ENCODE results near the gene TM2D3.

TM2D3 gene

GRCh38 chr15:101619615-101619865, 32.6 kb downstream of the TM2D3 start:
- Histone ChIP-seq H3K27me3 (ENCODE audit: insufficient read depth, poor library complexity, severe bottlenecking) (no peaks in the 10 kb centered on the region), H3K4me3 (replicated peaks; ENCODE audit: insufficient read depth, low read length) (no peak overlapping the region), H3K27ac (replicated peaks) (no peak overlapping the region)
- no peak for DNase-seq (ENCODE audit: low read depth in 1 of 2, low spot score in 1 of 2)
- TF ChIP-seq POLR2AphosphoS5 (IDR thresholded peaks at IDR 0.05; ENCODE audit: low read depth) (no peak), CTCF (IDR thresholded peaks at IDR 0.05; ENCODE audit: insufficient read depth, low read length) (no peak), GABPA (IDR thresholded peaks at IDR 0.05; ENCODE audit: low read depth) (no peak), REST (IDR thresholded peaks at IDR 0.05; ENCODE audit: insufficient replicate concordance, low read depth) (no peak), SPI1 (IDR thresholded peaks at IDR 0.05; ENCODE audit: borderline replicate concordance, low read depth) (no peak)

- DNase-seq (ENCODE audit: low read depth in 1 of 2, low spot score in 1 of 2): no peak
- H3K27ac ChIP-seq (replicated peaks): no peak overlapping the region
- no peak overlapping the region for H3K4me3 ChIP-seq (replicated peaks; ENCODE audit: insufficient read depth, low read length)
- H3K27me3 ChIP-seq (ENCODE audit: insufficient read depth, poor library complexity, severe bottlenecking): no peaks in the 10 kb centered on the region
- TF ChIP-seq CTCF (IDR thresholded peaks at IDR 0.05; ENCODE audit: insufficient read depth, low read length) (no peak), POLR2AphosphoS5 (IDR thresholded peaks at IDR 0.05; ENCODE audit: low read depth) (no peak)
Observed at GRCh38 chr15:101618851-101619614, 33.1 kb downstream of the TM2D3 start.

GRCh38 chr15:101618076-101618475, 34.1 kb downstream of the TM2D3 start:
- Histone ChIP-seq H3K27ac (replicated peaks) (no peak overlapping the region), H3K4me3 (replicated peaks; ENCODE audit: insufficient read depth, low read length) (no peak overlapping the region), H3K27me3 (ENCODE audit: insufficient read depth, poor library complexity, severe bottlenecking) (no peaks in the 10 kb centered on the region)
- no peak for DNase-seq (ENCODE audit: low read depth in 1 of 2, low spot score in 1 of 2)
- TF ChIP-seq POLR2AphosphoS5 (IDR thresholded peaks at IDR 0.05; ENCODE audit: low read depth) (no peak), SPI1 (IDR thresholded peaks at IDR 0.05; ENCODE audit: borderline replicate concordance, low read depth) (no peak)

- H3K27ac ChIP-seq (replicated peaks): no peak overlapping the region
- TF ChIP-seq REST (IDR thresholded peaks at IDR 0.05; ENCODE audit: insufficient replicate concordance, low read depth) (no peak), GABPA (IDR thresholded peaks at IDR 0.05; ENCODE audit: low read depth) (no peak), SPI1 (IDR thresholded peaks at IDR 0.05; ENCODE audit: borderline replicate concordance, low read depth) (no peak), POLR2AphosphoS5 (IDR thresholded peaks at IDR 0.05; ENCODE audit: low read depth) (no peak), CTCF (IDR thresholded peaks at IDR 0.05; ENCODE audit: insufficient read depth, low read length) (no peak)
- H3K4me3 ChIP-seq (replicated peaks; ENCODE audit: insufficient read depth, low read length): no peak overlapping the region
- DNase-seq (ENCODE audit: low read depth in 1 of 2, low spot score in 1 of 2): no peak
- no peaks in the 10 kb centered on the region for H3K27me3 ChIP-seq (ENCODE audit: insufficient read depth, poor library complexity, severe bottlenecking)
Observed at GRCh38 chr15:101617390-101617965, 34.7 kb downstream of the TM2D3 start.

All from HL-60 (cell line).